Keratinocyte (primary cell): Measurements from ENCODE around the gene LGR4. TPM values are rescaled to one million over a fixed set of nuclear protein-coding genes. Genes with fewer than 3 reads are reported as not detected.

ENCODE experiments used
- DNase-seq: peaks from one replicate; pipeline ENCODE4 v3.0.0-alpha.2; 2011; ENCODE audit warnings: low read depth, missing footprints, low spot score
- FAIRE-seq: peaks from 2 replicates; lab custom pipeline; 2011; peaks lifted over from hg19 to GRCh38; lab: Jason Lieb, UNC
- H2AFZ ChIP-seq: 2 replicates; pipeline ENCODE4 v1.6.0; 2012; ENCODE audit warnings: low read length, control low read depth, inconsistent platforms; ENCODE audit not compliant: control insufficient read depth
- H3K27ac ChIP-seq: 2 replicates; pipeline ENCODE4 v1.5.1; 2011; ENCODE audit warnings: low read length; ENCODE audit not compliant: control insufficient read depth, insufficient read depth
- H3K27me3 ChIP-seq: 3 replicates; pipeline ENCODE4 v1.6.0; 2011; ENCODE audit warnings: low read length; ENCODE audit not compliant: control insufficient read depth, insufficient read depth; ENCODE audit errors: extremely low read depth
- H3K36me3 ChIP-seq, 2 experiments: 2 replicates in 1 of 2; 3 replicates in 1 of 2; pipeline ENCODE4 v1.5.1; 2011; ENCODE audit warnings: low read length in 2 of 2, mild to moderate bottlenecking in 1 of 2; ENCODE audit not compliant: control insufficient read depth in 2 of 2, insufficient read depth in 2 of 2; ENCODE audit errors: extremely low read depth in 1 of 2
- H3K4me1 ChIP-seq: 3 replicates; pipeline ENCODE4 v1.5.1; 2011; ENCODE audit warnings: low read length; ENCODE audit not compliant: control insufficient read depth, insufficient read depth; ENCODE audit errors: extremely low read depth
- H3K4me2 ChIP-seq: 3 replicates; pipeline ENCODE4 v1.6.0; 2011; ENCODE audit warnings: low read depth, low read length; ENCODE audit not compliant: control insufficient read depth, insufficient read depth; ENCODE audit errors: extremely low read depth
- H3K4me3 ChIP-seq, 3 experiments: fragments of 200-600 bp in 1 of 3; sonication (generic) in 1 of 3; 2 replicates in 2 of 3; 3 replicates in 1 of 3; pipeline ENCODE4 v1.5.1; 2011 to 2016; ENCODE audit warnings: low read length in 3 of 3, mild to moderate bottlenecking in 3 of 3, control low read depth in 2 of 3, inconsistent platforms in 1 of 3, low read depth in 1 of 3, mixed read lengths in 1 of 3, mixed run types in 1 of 3, moderate library complexity in 1 of 3; ENCODE audit not compliant: control insufficient read depth in 2 of 3, insufficient read depth in 2 of 3; ENCODE audit errors: extremely low read depth in 1 of 3
- H3K79me2 ChIP-seq: 2 replicates; pipeline ENCODE4 v1.6.0; 2012; ENCODE audit warnings: low read length; ENCODE audit not compliant: control insufficient read depth, insufficient read depth
- H3K9ac ChIP-seq: 3 replicates; pipeline ENCODE4 v1.6.0; 2011; ENCODE audit warnings: low read length; ENCODE audit not compliant: control insufficient read depth, insufficient read depth; ENCODE audit errors: extremely low read depth
- H3K9me1 ChIP-seq: 3 replicates; pipeline ENCODE4 v1.6.0; 2011; ENCODE audit warnings: low read length; ENCODE audit not compliant: control insufficient read depth, insufficient read depth; ENCODE audit errors: extremely low read depth
- H3K9me3 ChIP-seq: 2 replicates; pipeline ENCODE4 v1.5.1; 2012; ENCODE audit warnings: low read depth, low read length; ENCODE audit not compliant: control insufficient read depth
- H4K20me1 ChIP-seq: 3 replicates; pipeline ENCODE4 v1.6.0; 2011; ENCODE audit warnings: low read length; ENCODE audit not compliant: control insufficient read depth, insufficient read depth; ENCODE audit errors: extremely low read depth
- CTCF ChIP-seq, 3 experiments: IDR thresholded peaks in 1 of 3; conservative IDR thresholded peaks in 1 of 3; optimal IDR thresholded peaks in 1 of 3; 2 replicates in 2 of 3; 3 replicates in 1 of 3; pipeline versions ENCODE3 to v1.5.1; 2011; ENCODE audit warnings: low read length in 3 of 3, mild to moderate bottlenecking in 3 of 3, moderate library complexity in 2 of 3, control low read depth in 1 of 3, inconsistent platforms in 1 of 3; ENCODE audit not compliant: insufficient read depth in 2 of 3; ENCODE audit errors: extremely low read depth in 1 of 3
- EZH2 ChIP-seq: IDR thresholded peaks from one replicate; pipeline ENCODE4 v1.6.1; 2012; ENCODE audit warnings: inconsistent platforms, mild to moderate bottlenecking, low read length, moderate library complexity
- dilution Hi-C: fragments of 300-500 bp; cut with MboI; formaldehyde crosslinking; loops from one replicate; pipeline ENCODE4 v1.7.0; 2020; ENCODE audit warnings: low sequenced_read_pairs; ENCODE audit not compliant: extremely low pct_ligation_motif_present
- polyA plus RNA-seq, 5 experiments: library from polyadenylated mRNA; depleted of rRNA in 3 of 5; stranded (reverse) in 3 of 5; stranded (forward) in 1 of 5; unstranded in 1 of 5; fragments of >200 nt; gene quantifications; 1 replicate in 1 of 5; 2 replicates in 3 of 5; 3 replicates in 1 of 5; pipeline versions ENCODE4 v1.2.1 to v1.2.3, GENCODE V29; 2011 to 2012; ENCODE audit warnings: missing spikeins in 2 of 5, low read depth in 1 of 5, low replicate concordance in 1 of 5

Gene LGR4
- polyA plus RNA-seq, 1 donor (not counting 4 experiments of a cell fraction or from before 2014, with no cell fraction given), result 49.7 TPM

GRCh38 chr11:27447288-27448183, 25.1 kb downstream of the LGR4 start:
- peak overlapping the region; percentile 48 for H3K4me2 ChIP-seq
- H3K4me1 ChIP-seq, result peaks cover 39% of the 10 kb centered on the region
- peak overlapping the region; percentile 65 for H3K27ac ChIP-seq
- H3K9me1 ChIP-seq, result no peaks in the 10 kb centered on the region
- H3K9me3 ChIP-seq, result no peaks in the 10 kb centered on the region
- peak; percentile 94 for FAIRE-seq
- H4K20me1 ChIP-seq, result no peaks in the 10 kb centered on the region
- TF ChIP-seq CTCF (optimal IDR thresholded peaks at IDR 0.05 in 1 of 3, IDR thresholded peaks at IDR 0.05 in 1 of 3, conservative IDR thresholded peaks at IDR 0.05 in 1 of 3; ENCODE audit: extremely low read depth in 1 of 3, insufficient read depth in 2 of 3, low read length in 3 of 3) (no peak), EZH2 (no peak)
- dilution Hi-C loops, result no loop called here
- H3K27me3 ChIP-seq, result no peaks in the 10 kb centered on the region
- H3K4me3 ChIP-seq, result peak overlapping the region in 2 of 3 experiments; percentile 23 to 34
- no peak for DNase-seq
- H3K36me3 ChIP-seq, result no peaks in the 10 kb centered on the region
- H3K9ac ChIP-seq, result peak overlapping the region; percentile 24
- peaks cover 77% of the 10 kb centered on the region for H3K79me2 ChIP-seq
- no peak overlapping the region for H2AFZ ChIP-seq

DNA sequence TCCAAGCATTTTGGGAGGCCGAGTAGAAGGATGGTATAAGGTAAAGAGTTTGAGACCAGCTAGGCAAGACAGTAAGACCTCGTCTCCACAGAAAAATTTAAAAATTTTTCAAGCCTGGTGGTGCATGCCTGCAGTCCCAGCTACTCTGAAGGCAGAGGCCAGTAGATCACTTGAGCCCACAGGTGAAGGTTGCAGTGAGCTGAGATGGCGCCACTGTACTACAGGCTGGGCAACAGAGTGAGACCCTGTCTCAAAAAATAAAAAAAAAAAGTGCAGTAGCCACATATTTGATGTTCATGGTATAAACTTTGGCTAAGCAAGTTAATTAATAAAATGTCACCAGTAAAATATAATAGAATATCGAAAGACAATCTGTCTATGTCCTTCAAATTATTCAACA, 27.0 kb downstream of the LGR4 start:
- Histone ChIP-seq H4K20me1 (no peaks in the 10 kb centered on the region), H3K4me1 (peaks cover 25% of the 10 kb centered on the region), H3K79me2 (peaks cover 78% of the 10 kb centered on the region), H3K4me3 (no peak overlapping the region), H3K4me2 (no peak overlapping the region), H3K36me3 (no peaks in the 10 kb centered on the region), H3K27ac (no peak overlapping the region), H3K27me3 (no peaks in the 10 kb centered on the region), H3K9me3 (no peaks in the 10 kb centered on the region), H2AFZ (no peak overlapping the region), H3K9ac (no peak overlapping the region), H3K9me1 (no peaks in the 10 kb centered on the region)
- no peak for DNase-seq
- dilution Hi-C loops, result no loop called here
- TF ChIP-seq CTCF (optimal IDR thresholded peaks at IDR 0.05 in 1 of 3, IDR thresholded peaks at IDR 0.05 in 1 of 3, conservative IDR thresholded peaks at IDR 0.05 in 1 of 3; ENCODE audit: extremely low read depth in 1 of 3, insufficient read depth in 2 of 3, low read length in 3 of 3) (no peak), EZH2 (no peak)
- FAIRE-seq, result no peak
